HCT116 (cell line): ENCODE data around the gene HYAL2.

Source experiments
- EGR1 ChIP-seq: IDR thresholded peaks from 2 replicates; pipeline ENCODE4 v1.6.1; 2012; ENCODE audit warnings: low read depth
- MAX ChIP-seq: IDR thresholded peaks from 2 replicates; pipeline ENCODE4 v1.6.1; 2012
- TF ChIP-seq, protein P1 (sequence below), 3 experiments: fragments of 200-600 bp in 1 of 3; sonication (generic) in 1 of 3; IDR thresholded peaks in 2 of 3; conservative IDR thresholded peaks in 1 of 3; 2 replicates each; pipeline ENCODE4 v1.5.1; 2012 to 2017; ENCODE audit warnings: low read depth in 2 of 3, low read length in 2 of 3, antibody characterized with exemption in 1 of 3, borderline replicate concordance in 1 of 3, control low read depth in 1 of 3, mild to moderate bottlenecking in 1 of 3, mixed read lengths in 1 of 3, mixed run types in 1 of 3, moderate library complexity in 1 of 3; ENCODE audit not compliant: insufficient read depth in 1 of 3

- TF ChIP-seq, protein P1, sequence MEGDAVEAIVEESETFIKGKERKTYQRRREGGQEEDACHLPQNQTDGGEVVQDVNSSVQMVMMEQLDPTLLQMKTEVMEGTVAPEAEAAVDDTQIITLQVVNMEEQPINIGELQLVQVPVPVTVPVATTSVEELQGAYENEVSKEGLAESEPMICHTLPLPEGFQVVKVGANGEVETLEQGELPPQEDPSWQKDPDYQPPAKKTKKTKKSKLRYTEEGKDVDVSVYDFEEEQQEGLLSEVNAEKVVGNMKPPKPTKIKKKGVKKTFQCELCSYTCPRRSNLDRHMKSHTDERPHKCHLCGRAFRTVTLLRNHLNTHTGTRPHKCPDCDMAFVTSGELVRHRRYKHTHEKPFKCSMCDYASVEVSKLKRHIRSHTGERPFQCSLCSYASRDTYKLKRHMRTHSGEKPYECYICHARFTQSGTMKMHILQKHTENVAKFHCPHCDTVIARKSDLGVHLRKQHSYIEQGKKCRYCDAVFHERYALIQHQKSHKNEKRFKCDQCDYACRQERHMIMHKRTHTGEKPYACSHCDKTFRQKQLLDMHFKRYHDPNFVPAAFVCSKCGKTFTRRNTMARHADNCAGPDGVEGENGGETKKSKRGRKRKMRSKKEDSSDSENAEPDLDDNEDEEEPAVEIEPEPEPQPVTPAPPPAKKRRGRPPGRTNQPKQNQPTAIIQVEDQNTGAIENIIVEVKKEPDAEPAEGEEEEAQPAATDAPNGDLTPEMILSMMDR (IDR thresholded peaks at IDR 0.05 in 2 of 3, conservative IDR thresholded peaks at IDR 0.05 in 1 of 3; ENCODE audit: borderline replicate concordance in 1 of 3, insufficient read depth in 1 of 3, low read depth in 2 of 3, low read length in 2 of 3), result no peak
- TF ChIP-seq MAX (no peak), EGR1 (no peak)
These were observed 25.2 kb downstream of the HYAL2 start for GRCh38 chr3:50297384-50297775.
